ENCODE data around the gene PVR.
"Not testable (repeated sequence)": the region's sequence is repeated elsewhere in the genome, so short reads cannot be mapped to it uniquely, and the experiment has no call there.

PVR gene

GRCh38 chr19:44620667-44621066 lies 23.0 kb upstream of the PVR start:
- Mint-ChIP-seq H3K36me3 (ENCODE audit: low read depth) (no peaks in the 10 kb centered on the region), H3K4me1 (no peaks in the 10 kb centered on the region), H3K27me3 (ENCODE audit: low read depth) (no peaks in the 10 kb centered on the region), H3K9me3 (peaks cover 4% of the 10 kb centered on the region), H3K27ac (no peak overlapping the region), H3K4me3 (no peak overlapping the region)
- no peak for TF ChIP-seq CTCF (IDR thresholded peaks at IDR 0.05; ENCODE audit: unreplicated experiment in 3 of 3)

GRCh38 chr19:44621367-44621766 lies 22.3 kb upstream of the PVR start:
- peaks cover 7% of the 10 kb centered on the region for H3K9me3 Mint-ChIP-seq
- H3K4me1 Mint-ChIP-seq, result no peaks in the 10 kb centered on the region
- no peak for TF ChIP-seq CTCF (IDR thresholded peaks at IDR 0.05; ENCODE audit: unreplicated experiment in 3 of 3)
- no peaks in the 10 kb centered on the region for H3K27me3 Mint-ChIP-seq (ENCODE audit: low read depth)
- H3K4me3 Mint-ChIP-seq, result no peak overlapping the region
- no peak overlapping the region for H3K27ac Mint-ChIP-seq
- no peaks in the 10 kb centered on the region for H3K36me3 Mint-ChIP-seq (ENCODE audit: low read depth)

GRCh38 chr19:44623080-44623479 lies 20.6 kb upstream of the PVR start:
- H3K27ac Mint-ChIP-seq, result no peak overlapping the region
- H3K27me3 Mint-ChIP-seq (ENCODE audit: low read depth), result no peaks in the 10 kb centered on the region

GRCh38 chr19:44623626-44624025 lies 20.1 kb upstream of the PVR start:
- TF ChIP-seq CTCF (IDR thresholded peaks at IDR 0.05; ENCODE audit: unreplicated experiment in 3 of 3), result no peak

More at GRCh38 chr19:44623080-44623479, 20.6 kb upstream of the PVR start:
- no peaks in the 10 kb centered on the region for H3K4me1 Mint-ChIP-seq
- H3K4me3 Mint-ChIP-seq, result no peak overlapping the region
- H3K9me3 Mint-ChIP-seq, result peaks cover 7% of the 10 kb centered on the region
- TF ChIP-seq CTCF (IDR thresholded peaks at IDR 0.05; ENCODE audit: unreplicated experiment in 3 of 3), result no peak
- H3K36me3 Mint-ChIP-seq (ENCODE audit: low read depth), result no peaks in the 10 kb centered on the region

GRCh38 chr19:44624840-44625354 lies 18.8 kb upstream of the PVR start:
- H3K9me3 Mint-ChIP-seq, result peaks cover 3% of the 10 kb centered on the region
- no peaks in the 10 kb centered on the region for H3K4me1 Mint-ChIP-seq
- H3K27me3 Mint-ChIP-seq (ENCODE audit: low read depth), result no peaks in the 10 kb centered on the region
- no peak overlapping the region for H3K4me3 Mint-ChIP-seq
- H3K36me3 Mint-ChIP-seq (ENCODE audit: low read depth), result no peaks in the 10 kb centered on the region
- TF ChIP-seq CTCF (IDR thresholded peaks at IDR 0.05; ENCODE audit: unreplicated experiment in 3 of 3), result no peak
- H3K27ac Mint-ChIP-seq, result no peak overlapping the region

More at GRCh38 chr19:44623626-44624025, 20.1 kb upstream of the PVR start:
- Mint-ChIP-seq H3K4me3 (no peak overlapping the region), H3K36me3 (ENCODE audit: low read depth) (no peaks in the 10 kb centered on the region), H3K4me1 (no peaks in the 10 kb centered on the region), H3K27me3 (ENCODE audit: low read depth) (no peaks in the 10 kb centered on the region), H3K9me3 (peaks cover 7% of the 10 kb centered on the region), H3K27ac (no peak overlapping the region)

- H3K27me3 Mint-ChIP-seq (ENCODE audit: low read depth); H3K27ac Mint-ChIP-seq; H3K4me3 Mint-ChIP-seq; H3K36me3 Mint-ChIP-seq (ENCODE audit: low read depth); H3K4me1 Mint-ChIP-seq; H3K9me3 Mint-ChIP-seq: not testable (repeated sequence)
These were observed 18.1 kb upstream of the PVR start for GRCh38 chr19:44625637-44626036.

Measured in nephron (organoid).